CD4-positive, CD25-positive, alpha-beta regulatory T cell (primary cell): ENCODE results near the gene RFXAP. TPM values are rescaled to one million over a fixed set of nuclear protein-coding genes. Genes with fewer than 3 reads are reported as not detected.

ENCODE experiments used
- ATAC-seq, 2 donors: fragments of 150-1000 bp; cut with Tn5 transposase; one replicate each; pipeline ENCODE4 v1.10.0; 2021; ENCODE audit warnings: low read depth in 2 of 2, moderate number of reproducible peaks in 2 of 2, moderate library complexity in 1 of 2
- DNase-seq, 3 donors: peaks; one replicate each; pipeline versions ENCODE4 v3.0.0 to v3.0.0-alpha.2; 2012 to 2022; ENCODE audit warnings: mixed read lengths in 1 of 3
- H3K27ac ChIP-seq: one replicate; pipeline ENCODE4 v1.7.0; 2013; ENCODE audit warnings: mild to moderate bottlenecking, low read length; ENCODE audit not compliant: insufficient read depth, poor library complexity, severe bottlenecking
- H3K27me3 ChIP-seq: one replicate; pipeline ENCODE4 v1.7.0; 2013; ENCODE audit warnings: low read length; ENCODE audit not compliant: control insufficient read depth, insufficient read depth
- H3K36me3 ChIP-seq: one replicate; pipeline ENCODE4 v1.7.0; 2013; ENCODE audit warnings: mild to moderate bottlenecking, low read length, moderate library complexity; ENCODE audit not compliant: control insufficient read depth, insufficient read depth
- H3K4me1 ChIP-seq: 2 replicates; pipeline ENCODE4 v1.7.0; 2013; ENCODE audit warnings: mild to moderate bottlenecking, low read length; ENCODE audit not compliant: insufficient read depth, control insufficient read depth, poor library complexity, severe bottlenecking
- H3K4me3 ChIP-seq: one replicate; pipeline ENCODE4 v1.7.0; 2013; ENCODE audit warnings: low read depth, mild to moderate bottlenecking, low read length, moderate library complexity
- H3K9me3 ChIP-seq, 2 experiments: 1 replicate in 1 of 2; 2 replicates in 1 of 2; pipeline ENCODE4 v1.7.0; 2013; ENCODE audit warnings: low read length in 2 of 2, mild to moderate bottlenecking in 1 of 2, moderate library complexity in 1 of 2; ENCODE audit not compliant: control insufficient read depth in 2 of 2
- H3K27ac Mint-ChIP-seq, 3 donors: one replicate each; pipeline ENCODE4 v1.8.0; 2020 to 2022; ENCODE audit warnings: mild to moderate bottlenecking in 3 of 3, mixed read lengths in 3 of 3, moderate library complexity in 2 of 3
- H3K27me3 Mint-ChIP-seq: one replicate; pipeline ENCODE4 v1.8.0; 2022; ENCODE audit warnings: mild to moderate bottlenecking, mixed read lengths
- H3K36me3 Mint-ChIP-seq: one replicate; pipeline ENCODE4 v1.8.0; 2020; ENCODE audit warnings: mixed read lengths
- H3K4me1 Mint-ChIP-seq, 4 donors: one replicate each; pipeline ENCODE4 v1.8.0; 2020 to 2022; ENCODE audit warnings: mixed read lengths in 4 of 4, mild to moderate bottlenecking in 1 of 4
- H3K4me3 Mint-ChIP-seq, 4 donors: one replicate each; pipeline ENCODE4 v1.8.0; 2020 to 2022; ENCODE audit warnings: mild to moderate bottlenecking in 4 of 4, mixed read lengths in 4 of 4, moderate library complexity in 3 of 4
- H3K9me3 Mint-ChIP-seq, 7 donors: one replicate each; pipeline ENCODE4 v1.8.0; 2020 to 2022; ENCODE audit warnings: mixed read lengths in 7 of 7, mild to moderate bottlenecking in 3 of 7, moderate library complexity in 2 of 7
- polyA plus RNA-seq, 4 donors: library from polyadenylated mRNA; unstranded; fragments of 300-500 nt; fragmentation: Illumina TruSeq; gene quantifications; one replicate each; pipeline ENCODE4 v1.2.3, GENCODE V29; 2021
- total RNA-seq: library from RNA; stranded (reverse); gene quantifications from one replicate; pipeline ENCODE4 v1.2.3, GENCODE V29; 2022

The RFXAP gene
- 7.1 TPM for total RNA-seq
- 1 to 10 TPM; 2.4 to 2.5 (median 2.5) TPM for polyA plus RNA-seq

- H3K36me3 Mint-ChIP-seq = no peaks in the 10 kb centered on the region
- H3K27me3 ChIP-seq = peaks cover 2% of the 10 kb centered on the region
- no peaks in the 10 kb centered on the region for H3K9me3 ChIP-seq
- H3K27me3 Mint-ChIP-seq = peaks cover 11% of the 10 kb centered on the region
- H3K4me1 Mint-ChIP-seq = peaks cover 36 to 57% (median 44%) of the 10 kb centered on the region in 4 donors
- H3K4me1 ChIP-seq = peaks cover 49% of the 10 kb centered on the region
- peak within 1 kb of the TSS; percentile 94 to 98 (median 96) for H3K27ac Mint-ChIP-seq
- peak within 1 kb of the TSS; percentile 95 to 99 (median 97) for H3K4me3 Mint-ChIP-seq
- peak within 1 kb of the TSS; percentile 97 for H3K4me3 ChIP-seq
- no peaks in the 10 kb centered on the region for H3K9me3 Mint-ChIP-seq
- peak; percentile 89 to 93 (median 91) for DNase-seq
- peak within 1 kb of the TSS; percentile 77 for H3K27ac ChIP-seq
- no peaks in the 10 kb centered on the region for H3K36me3 ChIP-seq
- peak; percentile 92 to 93 for ATAC-seq
Measured at GRCh38 chr13:36818804-36819738, at the start of gene RFXAP. RFXAP (plus strand) TSS chr13:36819222; CDS start chr13:36819358, 136 bp downstream.

- no peak overlapping the region for H3K27ac Mint-ChIP-seq
- no peaks in the 10 kb centered on the region for H3K36me3 Mint-ChIP-seq
- Histone ChIP-seq H3K27me3 (no peaks in the 10 kb centered on the region), H3K36me3 (no peaks in the 10 kb centered on the region), H3K27ac (no peak overlapping the region), H3K4me1 (no peaks in the 10 kb centered on the region), H3K4me3 (no peak overlapping the region), H3K9me3 (no peaks in the 10 kb centered on the region)
- no peak overlapping the region for H3K4me3 Mint-ChIP-seq
- H3K9me3 Mint-ChIP-seq = peaks cover 0 to 13% (median 0%) of the 10 kb centered on the region in 7 donors
- H3K27me3 Mint-ChIP-seq = peaks cover 14% of the 10 kb centered on the region
- ATAC-seq (no peak), DNase-seq (no peak)
- H3K4me1 Mint-ChIP-seq = no peaks in the 10 kb centered on the region
Measured at GRCh38 chr13:36769545-36769944, 49.5 kb upstream of the RFXAP start.

GRCh38 chr13:36770741-36771140 is 48.3 kb upstream of the RFXAP start:
- H3K36me3 ChIP-seq = no peaks in the 10 kb centered on the region
- Mint-ChIP-seq H3K27ac (no peak overlapping the region), H3K27me3 (peaks cover 15% of the 10 kb centered on the region), H3K4me3 (no peak overlapping the region), H3K4me1 (no peaks in the 10 kb centered on the region), H3K36me3 (no peaks in the 10 kb centered on the region), H3K9me3 (peaks cover 0 to 13% (median 0%) of the 10 kb centered on the region in 7 donors)
- DNase-seq = no peak
- H3K27me3 ChIP-seq = no peaks in the 10 kb centered on the region
- H3K4me1 ChIP-seq = no peaks in the 10 kb centered on the region
- no peak overlapping the region for H3K4me3 ChIP-seq
- ATAC-seq = no peak
- no peaks in the 10 kb centered on the region for H3K9me3 ChIP-seq
- no peak overlapping the region for H3K27ac ChIP-seq

GRCh38 chr13:36772853-36773252 is 46.2 kb upstream of the RFXAP start:
- no peak for ATAC-seq
- Histone ChIP-seq H3K4me1 (no peaks in the 10 kb centered on the region), H3K27ac (no peak overlapping the region), H3K4me3 (no peak overlapping the region), H3K27me3 (no peaks in the 10 kb centered on the region), H3K36me3 (no peaks in the 10 kb centered on the region), H3K9me3 (no peaks in the 10 kb centered on the region)
- H3K27me3 Mint-ChIP-seq = peaks cover 15% of the 10 kb centered on the region
- H3K4me1 Mint-ChIP-seq = no peaks in the 10 kb centered on the region
- no peak for DNase-seq
- no peak overlapping the region for H3K4me3 Mint-ChIP-seq
- H3K27ac Mint-ChIP-seq = no peak overlapping the region
- H3K9me3 Mint-ChIP-seq = peaks cover 0 to 4% (median 0%) of the 10 kb centered on the region in 7 donors
- no peaks in the 10 kb centered on the region for H3K36me3 Mint-ChIP-seq

- H3K4me3 Mint-ChIP-seq = no peak overlapping the region
- Histone ChIP-seq H3K4me1 (no peaks in the 10 kb centered on the region), H3K36me3 (no peaks in the 10 kb centered on the region), H3K4me3 (no peak overlapping the region), H3K9me3 (no peaks in the 10 kb centered on the region), H3K27me3 (no peaks in the 10 kb centered on the region), H3K27ac (no peak overlapping the region)
- DNase-seq (no peak), ATAC-seq (no peak)
- H3K36me3 Mint-ChIP-seq = no peaks in the 10 kb centered on the region
- peaks cover 20% of the 10 kb centered on the region for H3K27me3 Mint-ChIP-seq
- H3K4me1 Mint-ChIP-seq = peaks cover 0 to 4% (median 0%) of the 10 kb centered on the region in 4 donors
- peaks cover 0 to 4% (median 0%) of the 10 kb centered on the region in 7 donors for H3K9me3 Mint-ChIP-seq
- H3K27ac Mint-ChIP-seq = no peak overlapping the region
Measured at GRCh38 chr13:36774931-36775330, 44.1 kb upstream of the RFXAP start.

GRCh38 chr13:36776175-36776574 is 42.8 kb upstream of the RFXAP start:
- no peaks in the 10 kb centered on the region for H3K9me3 ChIP-seq
- Mint-ChIP-seq H3K27ac (no peak overlapping the region), H3K36me3 (no peaks in the 10 kb centered on the region), H3K4me1 (peaks cover 0 to 4% (median 0%) of the 10 kb centered on the region in 4 donors), H3K9me3 (peaks cover 0 to 4% (median 0%) of the 10 kb centered on the region in 7 donors), H3K4me3 (no peak overlapping the region), H3K27me3 (peaks cover 20% of the 10 kb centered on the region)
- no peaks in the 10 kb centered on the region for H3K36me3 ChIP-seq
- no peak overlapping the region for H3K4me3 ChIP-seq
- ATAC-seq (no peak), DNase-seq (no peak)
- H3K4me1 ChIP-seq = no peaks in the 10 kb centered on the region
- H3K27ac ChIP-seq = no peak overlapping the region
- H3K27me3 ChIP-seq = no peaks in the 10 kb centered on the region

- no peak overlapping the region for H3K27ac Mint-ChIP-seq
- no peak for DNase-seq
- H3K36me3 ChIP-seq = no peaks in the 10 kb centered on the region
- no peaks in the 10 kb centered on the region for H3K4me1 ChIP-seq
- H3K27ac ChIP-seq = no peak overlapping the region
- no peaks in the 10 kb centered on the region for H3K9me3 ChIP-seq
- ATAC-seq = no peak
- no peaks in the 10 kb centered on the region for H3K36me3 Mint-ChIP-seq
- H3K4me1 Mint-ChIP-seq = peaks cover 0 to 4% (median 0%) of the 10 kb centered on the region in 4 donors
- H3K4me3 Mint-ChIP-seq = no peak overlapping the region
- H3K4me3 ChIP-seq = no peak overlapping the region
- H3K27me3 ChIP-seq = no peaks in the 10 kb centered on the region
- peaks cover 26% of the 10 kb centered on the region for H3K27me3 Mint-ChIP-seq
- H3K9me3 Mint-ChIP-seq = peaks cover 0 to 4% (median 0%) of the 10 kb centered on the region in 7 donors
Measured at GRCh38 chr13:36778083-36778671, 40.8 kb upstream of the RFXAP start.
